GM18873 (cell line): ENCODE data around the gene TPSD1.
"Not testable (repeated sequence)": the region's sequence is repeated elsewhere in the genome, so short reads cannot be mapped to it uniquely, and the experiment has no call there.

Experiments used
- ATAC-seq: cut with Tn5 transposase; IDR thresholded peaks from one replicate; pipeline ENCODE4 v1.9.1; 2021; ENCODE audit warnings: mild to moderate bottlenecking, moderate library complexity, moderate number of reproducible peaks; ENCODE audit not compliant: unreplicated experiment, low FRiP score

Gene TPSD1

GRCh38 chr16:1220098-1220728 lies 35.7 kb upstream of the TPSD1 start:
- ATAC-seq, result no peak

GRCh38 chr16:1220841-1221627 lies 34.8 kb upstream of the TPSD1 start:
- no peak for ATAC-seq

- no peak for ATAC-seq
Measured at GRCh38 chr16:1221628-1222552, 34.0 kb upstream of the TPSD1 start.

GRCh38 chr16:1222553-1223354 lies 33.1 kb upstream of the TPSD1 start:
- ATAC-seq, result no peak

- ATAC-seq, result no peak
Measured at GRCh38 chr16:1223355-1224214, 32.3 kb upstream of the TPSD1 start.

- no peak for ATAC-seq
Measured at GRCh38 chr16:1224558-1224957, 31.3 kb upstream of the TPSD1 start.

GRCh38 chr16:1225051-1225451 lies 30.8 kb upstream of the TPSD1 start, which contains the start of gene TPSG1:
TPSG1 (minus strand) TSS chr16:1225268; CDS start chr16:1225252, 16 bp downstream.
- ATAC-seq, result no peak

GRCh38 chr16:1225728-1226311 lies 30.0 kb upstream of the TPSD1 start:
- not testable (repeated sequence) for ATAC-seq

- ATAC-seq, result not testable (repeated sequence)
Measured at GRCh38 chr16:1226692-1227091, 29.2 kb upstream of the TPSD1 start.

- ATAC-seq, result not testable (repeated sequence)
Measured at GRCh38 chr16:1228227-1228626, 27.6 kb upstream of the TPSD1 start.

- ATAC-seq, result not testable (repeated sequence)
Measured at GRCh38 chr16:1229476-1229875, 26.4 kb upstream of the TPSD1 start.

- ATAC-seq, result not testable (repeated sequence)
Measured at GRCh38 chr16:1230084-1230470, 25.8 kb upstream of the TPSD1 start, which contains the start of gene TPSB2. TPSB2 (minus strand) TSS chr16:1230184; CDS start chr16:1229951, 233 bp downstream.

GRCh38 chr16:1230471-1231212 lies 25.2 kb upstream of the TPSD1 start:
- not testable (repeated sequence) for ATAC-seq

GRCh38 chr16:1231301-1231700 lies 24.6 kb upstream of the TPSD1 start:
- not testable (repeated sequence) for ATAC-seq

- ATAC-seq, result not testable (repeated sequence)
Measured at GRCh38 chr16:1232049-1232748, 23.7 kb upstream of the TPSD1 start.

- not testable (repeated sequence) for ATAC-seq
Measured at GRCh38 chr16:1236659-1237058, 19.2 kb upstream of the TPSD1 start.

GRCh38 chr16:1237990-1238389 lies 17.9 kb upstream of the TPSD1 start:
- no peak for ATAC-seq
